GM21360 (cell line): ENCODE data around the gene VAMP5.
"Not testable (repeated sequence)": the region's sequence is repeated elsewhere in the genome, so short reads cannot be mapped to it uniquely, and the experiment has no call there.

Experiments
- ATAC-seq: cut with Tn5 transposase; IDR thresholded peaks from one replicate; pipeline ENCODE4 v1.9.1; 2021; ENCODE audit warnings: mild to moderate bottlenecking, moderate library complexity; ENCODE audit not compliant: unreplicated experiment

VAMP5 gene, protein sequence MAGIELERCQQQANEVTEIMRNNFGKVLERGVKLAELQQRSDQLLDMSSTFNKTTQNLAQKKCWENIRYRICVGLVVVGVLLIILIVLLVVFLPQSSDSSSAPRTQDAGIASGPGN

DNA sequence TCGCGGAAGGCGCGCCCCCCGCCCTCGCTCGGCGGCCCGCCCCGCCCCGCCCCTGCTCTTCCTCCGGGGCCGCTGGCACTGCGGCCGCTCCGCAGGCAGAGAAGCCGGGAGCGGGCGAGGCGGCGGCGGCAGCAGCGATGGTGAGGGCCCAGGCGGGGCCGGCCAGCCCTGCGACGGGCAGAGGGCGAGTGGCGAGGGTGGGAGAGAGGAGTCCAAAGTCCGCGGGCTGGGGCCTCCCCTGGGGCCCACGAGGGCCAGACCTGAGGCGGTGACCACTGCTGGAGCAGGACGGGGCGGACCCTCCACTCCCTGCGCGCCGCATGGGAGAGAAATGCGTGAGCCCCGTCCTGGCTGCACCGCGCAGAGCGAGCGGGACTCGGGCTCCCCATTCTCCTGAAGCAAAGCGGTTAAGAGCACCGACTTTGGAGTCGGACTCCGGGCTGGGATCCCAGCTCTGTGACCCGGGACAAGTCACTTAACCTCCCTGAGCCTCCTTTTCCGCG lies at the start of gene VAMP5:
TSS of gene VAMP5 (plus strand) at position 78 of the 503 bp plus-strand sequence. CDS start at position 138, 60 bp downstream.
- ATAC-seq: no peak

DNA sequence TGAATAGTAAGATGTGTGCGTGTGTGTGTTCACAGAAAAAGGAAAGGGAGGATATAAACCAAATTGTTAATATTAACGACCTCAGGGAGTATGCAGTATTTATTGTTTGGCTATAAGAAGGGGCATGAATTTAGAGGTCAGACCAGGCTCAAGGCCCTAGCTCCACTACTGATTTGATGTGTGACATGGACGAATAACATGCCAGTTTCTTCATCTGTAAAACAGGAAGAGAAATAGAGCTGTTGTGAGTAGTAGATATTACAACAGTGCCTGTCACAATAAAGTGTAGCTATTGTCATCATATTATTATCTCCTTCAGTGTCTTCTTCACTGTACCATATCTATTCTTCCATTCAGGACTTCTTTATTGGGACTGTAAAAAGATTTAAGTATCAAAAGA lies 49.4 kb upstream of the VAMP5 start:
- no peak for ATAC-seq

DNA sequence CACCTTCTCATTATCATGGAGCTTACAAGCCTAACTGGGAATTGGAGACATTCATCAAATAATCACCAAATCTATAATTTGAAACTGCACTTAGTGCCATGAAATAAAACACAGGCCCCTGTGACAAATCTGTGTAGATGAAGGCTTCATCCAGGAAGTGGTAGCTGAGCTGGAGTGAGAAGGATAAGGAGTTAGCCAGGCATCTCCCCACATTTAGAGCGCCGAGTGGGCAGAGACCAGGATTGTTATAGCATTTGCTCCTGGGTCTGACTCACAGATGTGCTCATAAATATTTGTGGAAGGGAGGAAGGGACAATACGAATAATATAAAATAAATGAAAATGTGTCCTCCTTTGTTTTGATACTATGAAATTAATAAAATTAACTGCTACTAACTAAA lies 47.8 kb upstream of the VAMP5 start:
- ATAC-seq: no peak

DNA sequence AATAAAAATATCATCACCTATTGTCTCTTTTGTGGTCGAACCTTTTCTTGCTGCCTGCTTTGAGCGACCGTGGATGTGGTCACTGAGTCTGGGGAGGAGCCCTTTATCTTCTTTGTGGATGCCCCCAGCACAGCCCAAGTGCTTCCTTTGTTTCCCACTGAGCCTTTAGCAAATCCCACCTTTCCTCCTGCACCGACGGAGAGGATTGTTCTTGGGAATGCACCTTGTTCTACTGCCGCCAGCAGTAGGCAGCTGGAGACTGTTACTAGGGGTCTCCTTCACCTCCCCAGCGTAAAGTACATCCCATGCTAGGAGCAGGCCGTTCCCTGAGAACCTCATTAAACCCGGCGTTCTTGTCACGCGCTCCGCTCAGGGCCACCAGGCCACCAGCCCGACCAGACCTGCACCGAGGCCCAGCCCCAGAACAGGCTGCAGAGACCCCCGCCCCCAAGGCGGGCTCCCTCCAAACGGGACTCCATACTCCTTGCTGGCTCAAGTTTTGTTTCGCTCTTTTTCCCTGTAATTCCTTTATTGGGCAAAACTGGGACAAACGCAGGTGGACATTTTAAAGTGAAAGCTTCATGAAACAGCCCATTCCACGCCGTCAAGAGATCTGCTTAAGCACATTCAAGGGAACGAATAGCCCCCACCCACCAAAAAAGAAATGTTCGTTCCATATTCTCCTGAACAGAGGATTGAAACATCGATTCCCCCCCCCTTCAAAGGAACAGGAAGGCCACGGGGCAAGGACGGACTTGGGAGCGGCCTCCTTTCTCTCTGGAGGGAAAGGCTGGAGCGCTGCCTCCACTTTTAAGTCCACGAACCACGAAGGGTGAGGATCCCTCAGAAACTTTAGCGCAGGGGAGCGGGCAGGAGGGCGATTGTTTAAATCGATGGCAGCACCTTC lies 46.4 kb upstream of the VAMP5 start:
- ATAC-seq: no peak

DNA sequence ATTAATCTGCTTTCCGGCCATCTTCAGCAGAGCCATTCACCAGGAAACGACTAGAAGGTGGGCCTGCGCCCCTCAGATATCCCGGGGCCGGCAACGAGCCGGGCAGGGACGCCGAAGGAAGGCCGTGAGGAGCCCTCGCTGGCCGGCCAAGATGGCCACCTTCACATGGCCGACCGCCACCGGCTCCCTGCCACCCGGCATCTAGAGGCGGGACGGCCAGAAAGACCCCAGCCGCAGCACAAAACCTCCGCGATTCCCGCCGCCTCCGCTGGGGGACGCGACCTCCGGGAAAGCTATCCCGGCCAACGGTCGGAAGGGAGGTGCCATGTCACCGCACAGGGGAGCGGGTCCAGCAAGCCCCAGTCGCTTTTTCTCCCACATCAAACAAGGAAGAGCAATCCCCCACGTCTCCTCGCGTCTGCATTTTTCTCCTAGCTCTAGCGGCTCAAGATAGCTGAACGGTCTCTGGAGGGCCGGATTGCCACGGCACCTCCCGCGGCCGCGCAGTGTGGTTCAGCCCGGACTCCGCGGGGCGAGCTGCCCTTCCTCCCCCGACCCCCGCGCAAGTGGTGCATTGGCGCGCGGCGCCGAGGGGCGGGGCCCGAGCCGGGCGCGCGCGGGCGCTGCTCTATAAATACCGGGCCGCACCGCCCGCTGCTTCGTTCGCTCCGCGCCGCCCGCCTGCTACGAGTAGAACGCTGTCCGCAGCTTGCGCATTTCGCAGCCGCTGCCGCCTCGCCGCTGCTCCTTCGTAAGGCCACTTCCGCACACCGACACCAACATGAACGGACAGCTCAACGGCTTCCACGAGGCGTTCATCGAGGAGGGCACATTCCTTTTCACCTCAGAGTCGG lies 45.5 kb upstream of the VAMP5 start, which contains the start of gene MAT2A:
TSS of gene MAT2A (plus strand) at position 662 of the 854 bp plus-strand sequence. CDS start at position 782, 120 bp downstream.
- peak; percentile 65 for ATAC-seq

DNA sequence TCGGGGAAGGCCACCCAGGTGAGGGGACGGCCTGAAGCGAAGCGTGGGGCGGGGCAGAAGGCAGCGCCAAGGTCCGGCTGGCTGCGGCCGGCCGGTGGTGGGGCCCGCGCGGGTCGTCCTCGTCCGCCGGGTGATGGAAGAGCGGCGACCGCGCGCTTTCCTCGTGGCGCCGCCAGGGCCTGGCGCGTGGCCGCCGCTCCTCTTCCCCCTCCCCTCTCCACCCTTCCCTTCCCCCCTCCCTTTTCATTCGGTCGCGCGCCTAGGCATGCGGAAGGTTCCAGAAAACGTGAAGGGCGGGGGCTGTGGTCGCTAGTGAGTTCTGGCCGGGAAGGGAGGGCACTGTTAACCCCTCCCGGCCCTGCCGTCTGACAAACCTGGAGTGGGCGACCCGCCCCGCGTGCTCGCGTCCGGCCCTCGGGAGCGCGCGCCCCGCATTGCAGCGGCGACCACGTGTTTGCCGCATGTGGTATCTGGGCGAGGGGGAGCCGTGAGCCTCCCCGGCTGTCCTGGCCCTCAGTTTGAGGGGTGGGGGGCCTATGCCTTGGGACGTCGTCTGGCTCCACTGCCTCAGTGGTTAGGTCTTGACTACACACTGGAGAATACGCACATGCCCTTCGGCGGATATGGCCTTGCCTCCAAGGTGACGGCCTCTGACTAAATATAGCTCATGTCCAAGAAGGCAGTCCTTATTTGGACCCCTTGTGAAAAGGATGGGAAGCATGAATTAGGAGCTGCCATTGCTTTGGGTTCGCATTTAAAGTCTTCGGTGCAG lies 44.7 kb upstream of the VAMP5 start:
- peak; percentile 26 for ATAC-seq

DNA sequence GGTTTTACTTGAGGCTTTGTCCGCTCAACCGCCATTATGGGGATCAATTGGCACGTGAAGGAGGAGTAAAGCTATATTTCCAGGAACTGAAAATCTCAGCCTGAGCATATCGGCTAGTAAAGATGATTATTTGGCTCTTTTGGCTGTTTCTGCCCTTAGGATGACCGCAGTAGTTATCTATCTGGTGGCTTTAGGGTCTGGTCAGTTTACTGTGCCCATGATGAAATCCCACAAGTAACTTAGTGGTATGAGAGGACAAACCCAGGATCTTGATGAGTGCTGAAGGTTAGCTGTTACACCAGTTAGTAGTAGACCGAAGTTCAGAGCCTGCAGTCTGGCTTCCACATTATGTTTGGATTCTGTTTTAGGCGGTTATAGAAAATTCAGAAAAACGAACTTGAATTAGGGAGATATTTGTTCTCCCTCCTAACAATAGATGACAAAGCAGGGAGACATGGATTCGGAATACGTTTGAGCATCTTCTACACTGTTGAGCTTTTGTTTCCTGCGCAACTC lies 44.0 kb upstream of the VAMP5 start:
- no peak for ATAC-seq

DNA sequence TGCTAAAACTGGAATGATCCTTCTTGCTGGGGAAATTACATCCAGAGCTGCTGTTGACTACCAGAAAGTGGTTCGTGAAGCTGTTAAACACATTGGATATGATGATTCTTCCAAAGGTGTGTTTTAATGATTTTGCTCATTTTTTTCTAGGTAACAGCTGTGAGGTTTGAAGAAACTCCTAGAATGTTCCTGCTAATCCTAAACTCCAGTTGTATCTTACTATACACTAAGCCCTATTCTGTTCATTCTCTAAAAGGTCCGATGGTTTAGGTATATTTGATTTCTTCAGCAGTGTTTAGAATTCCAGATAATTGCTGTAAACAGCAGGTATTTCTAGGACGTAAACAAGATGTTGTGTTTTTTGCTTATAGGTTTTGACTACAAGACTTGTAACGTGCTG lies 43.0 kb upstream of the VAMP5 start:
- ATAC-seq: no peak

DNA sequence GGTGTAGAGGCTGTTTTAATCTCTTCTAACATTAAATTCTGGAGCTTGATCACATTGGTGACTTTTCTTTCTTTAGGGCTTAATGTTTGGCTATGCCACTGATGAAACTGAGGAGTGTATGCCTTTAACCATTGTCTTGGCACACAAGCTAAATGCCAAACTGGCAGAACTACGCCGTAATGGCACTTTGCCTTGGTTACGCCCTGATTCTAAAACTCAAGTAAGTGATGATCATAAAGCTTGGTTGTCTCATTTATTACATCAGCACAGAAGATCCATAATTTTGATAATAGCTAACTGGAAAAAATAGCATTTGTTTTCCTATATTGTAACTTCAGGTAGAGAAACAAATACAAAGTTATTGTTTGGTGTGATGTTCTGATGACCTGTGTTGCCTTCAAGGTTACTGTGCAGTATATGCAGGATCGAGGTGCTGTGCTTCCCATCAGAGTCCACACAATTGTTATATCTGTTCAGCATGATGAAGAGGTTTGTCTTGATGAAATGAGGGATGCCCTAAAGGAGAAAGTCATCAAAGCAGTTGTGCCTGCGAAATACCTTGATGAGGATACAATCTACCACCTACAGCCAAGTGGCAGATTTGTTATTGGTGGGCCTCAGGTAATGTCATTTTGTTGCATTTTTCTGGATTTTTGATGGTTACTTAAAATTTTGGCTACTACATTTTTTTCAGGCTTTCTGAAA lies 42.3 kb upstream of the VAMP5 start:
- no peak for ATAC-seq

DNA sequence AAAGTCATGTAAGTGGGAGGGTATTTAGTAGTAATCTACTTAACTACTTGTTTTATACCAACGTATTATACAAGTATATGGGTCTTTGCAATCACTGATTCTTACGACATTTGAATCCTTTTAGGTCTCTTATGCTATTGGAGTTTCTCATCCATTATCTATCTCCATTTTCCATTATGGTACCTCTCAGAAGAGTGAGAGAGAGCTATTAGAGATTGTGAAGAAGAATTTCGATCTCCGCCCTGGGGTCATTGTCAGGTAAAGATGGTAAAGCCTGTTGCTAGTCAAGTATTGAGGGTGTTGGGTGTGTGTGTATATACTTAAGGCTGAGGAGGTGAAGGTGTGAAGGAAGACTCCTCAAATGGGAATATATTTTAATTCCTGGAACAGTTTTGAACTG lies 41.5 kb upstream of the VAMP5 start:
- ATAC-seq: no peak

DNA sequence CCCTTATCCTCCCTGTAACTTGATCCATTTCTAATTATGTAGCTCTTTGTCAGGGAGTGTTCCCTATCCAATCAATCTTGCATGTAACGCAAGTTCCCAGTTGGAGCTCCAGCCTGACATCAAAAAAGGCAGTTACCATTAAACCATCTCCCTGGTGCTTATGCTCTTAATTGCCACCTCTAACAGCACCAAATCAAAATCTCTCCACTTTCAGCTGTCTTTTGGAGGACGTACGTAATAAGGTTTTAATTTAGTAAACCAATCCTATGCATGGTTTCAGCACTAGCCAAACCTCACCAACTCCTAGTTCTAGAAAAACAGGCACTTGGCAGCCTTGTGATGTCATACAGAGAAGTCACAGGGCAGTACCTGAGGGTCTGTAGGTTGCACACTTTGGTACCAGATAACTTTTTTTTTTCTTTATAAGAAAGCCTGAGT lies 40.0 kb upstream of the VAMP5 start:
- not testable (repeated sequence) for ATAC-seq

DNA sequence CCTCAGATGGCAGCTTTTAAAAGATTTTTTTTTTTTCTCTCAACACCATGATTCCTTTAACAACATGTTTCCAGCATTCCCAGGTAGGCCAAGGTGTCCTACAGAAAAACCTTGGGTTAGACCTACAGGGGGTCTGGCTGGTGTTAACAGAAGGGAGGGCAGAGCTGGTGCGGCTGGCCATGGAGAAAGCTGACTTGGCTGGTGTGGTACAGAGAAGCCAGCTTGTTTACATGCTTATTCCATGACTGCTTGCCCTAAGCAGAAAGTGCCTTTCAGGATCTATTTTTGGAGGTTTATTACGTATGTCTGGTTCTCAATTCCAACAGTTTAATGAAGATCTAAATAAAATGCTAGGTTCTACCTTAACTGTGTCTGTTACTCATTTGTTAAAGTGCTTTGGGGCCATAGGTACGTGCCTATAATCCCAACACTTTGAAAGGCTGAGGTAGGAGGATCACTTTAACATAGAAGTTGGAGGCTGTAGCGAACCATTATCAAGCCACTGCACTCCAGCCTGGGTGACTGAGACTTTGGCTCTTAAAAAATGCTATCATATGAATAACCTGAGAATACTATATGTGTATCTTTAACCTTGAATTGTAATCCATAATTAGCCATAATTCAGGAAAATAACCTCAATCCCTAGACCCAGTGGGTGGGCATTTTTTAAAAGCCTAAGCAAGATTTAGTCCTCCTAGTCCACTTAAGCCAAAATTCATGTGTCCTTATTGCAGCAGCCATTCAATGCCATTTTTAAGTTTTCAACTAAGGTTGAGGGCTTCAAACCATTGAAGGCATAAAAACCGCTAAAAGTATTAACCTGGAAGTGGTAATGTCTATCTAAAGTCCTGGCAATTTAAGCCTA lies 39.1 kb upstream of the VAMP5 start:
- not testable (repeated sequence) for ATAC-seq

DNA sequence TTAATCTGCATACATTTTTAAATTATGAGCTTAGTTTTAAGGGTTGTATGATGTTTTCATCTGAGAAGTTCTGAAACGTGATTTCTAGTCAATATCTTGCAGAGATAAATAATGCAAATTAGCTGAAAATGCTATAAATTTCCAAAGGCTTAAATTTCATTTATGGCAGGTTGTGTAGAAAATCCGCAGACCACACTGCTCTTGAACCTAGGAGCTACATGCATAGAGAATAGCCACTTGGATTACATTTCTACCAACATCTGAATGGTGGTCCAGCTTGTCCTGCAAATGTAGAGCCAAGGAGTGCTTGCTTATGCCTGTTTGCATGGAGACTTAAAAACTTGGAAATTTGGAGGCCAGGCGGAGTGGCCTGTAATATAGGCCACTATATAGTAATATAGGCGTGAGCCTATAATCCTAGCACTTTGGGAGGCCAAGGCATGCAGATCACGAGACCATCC lies 38.4 kb upstream of the VAMP5 start:
- ATAC-seq: no peak

DNA sequence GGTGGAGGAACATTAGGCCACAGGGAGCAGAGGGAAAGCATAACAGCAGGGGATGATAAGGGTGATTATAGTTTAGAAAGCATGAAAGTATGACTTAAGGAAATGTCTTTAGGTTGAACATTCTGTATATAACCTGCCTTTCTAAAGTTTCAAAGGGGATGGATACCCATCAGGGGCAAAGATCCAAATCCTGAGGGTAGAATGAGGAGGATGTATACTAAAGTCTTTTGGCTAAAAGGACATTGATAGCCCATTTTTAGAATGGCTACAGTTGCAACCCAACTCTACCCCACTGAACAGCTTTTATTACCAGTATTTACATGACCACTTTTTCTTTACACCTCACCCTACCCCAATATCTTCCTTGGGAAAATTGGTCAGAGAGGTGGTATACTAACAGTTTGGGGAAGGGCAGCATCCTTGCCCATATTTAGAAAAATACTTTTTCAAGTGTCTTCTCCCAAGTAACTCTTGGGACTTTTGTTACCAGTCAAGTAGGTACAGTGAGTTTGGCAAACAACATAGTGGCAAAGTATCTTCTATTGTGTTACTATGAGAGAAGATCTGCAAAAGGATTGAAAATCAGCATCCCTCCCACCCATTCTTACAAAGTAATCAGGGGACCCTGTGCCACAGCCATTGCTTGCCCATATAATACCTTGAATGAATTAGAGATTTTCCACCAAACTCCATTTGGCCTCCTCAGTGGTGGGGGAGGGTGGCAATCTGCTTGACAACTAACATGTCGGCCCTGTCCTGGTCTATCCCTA lies 37.0 kb upstream of the VAMP5 start:
- no peak for ATAC-seq

DNA sequence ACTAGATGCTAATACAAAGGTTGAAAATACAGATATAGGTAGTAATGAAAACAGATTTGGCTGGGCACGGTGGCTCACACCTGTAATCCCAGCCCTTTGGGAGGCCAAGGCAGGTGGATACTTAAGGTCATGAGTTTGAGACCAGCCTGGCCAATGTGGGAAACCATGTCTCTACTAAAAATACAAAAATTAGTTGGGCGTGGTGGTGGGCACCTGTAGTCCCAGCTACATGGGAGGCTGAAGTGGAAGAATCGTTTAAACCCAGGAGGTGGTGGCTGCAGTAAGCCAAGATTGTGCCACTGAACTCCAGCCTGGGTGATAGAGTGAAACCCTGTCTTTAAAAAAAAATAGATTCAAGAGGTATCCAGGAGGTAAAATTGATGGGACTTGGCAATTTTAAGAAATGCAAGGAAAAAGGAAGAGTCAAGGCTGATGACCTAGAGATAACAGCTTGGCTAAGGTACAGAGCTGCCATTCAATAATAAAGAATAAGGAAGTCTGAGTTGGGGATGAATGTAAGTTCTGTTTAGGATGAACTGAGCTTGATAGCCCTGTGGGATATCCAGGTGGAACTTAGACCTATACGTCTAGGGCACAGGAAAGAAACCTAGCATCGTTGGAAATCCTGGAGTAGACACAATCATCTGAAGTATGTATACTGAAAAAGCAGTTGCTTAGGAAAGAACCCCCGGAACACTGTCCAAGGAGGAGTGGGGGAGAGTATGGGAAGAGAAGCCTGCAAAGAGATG lies 36.2 kb upstream of the VAMP5 start:
- ATAC-seq: no peak

DNA sequence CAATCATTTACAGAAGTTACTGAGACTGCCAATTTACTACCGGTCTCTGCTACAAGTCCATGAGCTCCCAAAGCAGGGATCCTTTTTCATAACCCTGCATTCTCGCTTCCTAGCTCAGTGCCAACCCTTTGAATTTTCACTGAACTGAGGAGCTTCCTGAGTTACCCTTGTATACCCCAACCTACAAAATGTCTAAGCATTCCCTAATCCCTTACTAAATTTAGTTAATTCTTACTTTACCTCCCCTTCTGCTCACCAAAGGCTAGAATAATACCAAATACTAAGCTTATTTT lies 35.7 kb upstream of the VAMP5 start:
- ATAC-seq: no peak

DNA sequence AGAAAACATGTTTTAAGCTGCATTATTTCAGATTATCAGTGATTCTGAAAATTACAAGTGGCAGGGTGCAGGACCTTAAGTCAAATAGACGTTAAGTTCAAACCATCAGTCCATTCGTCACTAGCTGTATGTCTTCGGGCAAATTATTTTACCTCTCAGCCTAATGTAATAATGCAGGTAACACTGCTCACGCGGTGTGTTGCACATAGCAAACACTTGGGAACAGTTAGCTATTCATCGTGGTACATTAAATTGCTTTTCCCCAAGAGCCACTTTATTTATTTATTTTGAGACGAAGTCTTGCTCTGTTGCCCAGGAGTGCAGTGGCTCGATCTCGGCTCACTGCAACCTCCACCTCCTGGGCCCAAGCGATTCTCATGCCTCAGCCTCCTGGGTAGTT lies 35.1 kb upstream of the VAMP5 start:
- no peak for ATAC-seq
